ENCODE measurements around the gene TSR3.

Gene TSR3

DNA sequence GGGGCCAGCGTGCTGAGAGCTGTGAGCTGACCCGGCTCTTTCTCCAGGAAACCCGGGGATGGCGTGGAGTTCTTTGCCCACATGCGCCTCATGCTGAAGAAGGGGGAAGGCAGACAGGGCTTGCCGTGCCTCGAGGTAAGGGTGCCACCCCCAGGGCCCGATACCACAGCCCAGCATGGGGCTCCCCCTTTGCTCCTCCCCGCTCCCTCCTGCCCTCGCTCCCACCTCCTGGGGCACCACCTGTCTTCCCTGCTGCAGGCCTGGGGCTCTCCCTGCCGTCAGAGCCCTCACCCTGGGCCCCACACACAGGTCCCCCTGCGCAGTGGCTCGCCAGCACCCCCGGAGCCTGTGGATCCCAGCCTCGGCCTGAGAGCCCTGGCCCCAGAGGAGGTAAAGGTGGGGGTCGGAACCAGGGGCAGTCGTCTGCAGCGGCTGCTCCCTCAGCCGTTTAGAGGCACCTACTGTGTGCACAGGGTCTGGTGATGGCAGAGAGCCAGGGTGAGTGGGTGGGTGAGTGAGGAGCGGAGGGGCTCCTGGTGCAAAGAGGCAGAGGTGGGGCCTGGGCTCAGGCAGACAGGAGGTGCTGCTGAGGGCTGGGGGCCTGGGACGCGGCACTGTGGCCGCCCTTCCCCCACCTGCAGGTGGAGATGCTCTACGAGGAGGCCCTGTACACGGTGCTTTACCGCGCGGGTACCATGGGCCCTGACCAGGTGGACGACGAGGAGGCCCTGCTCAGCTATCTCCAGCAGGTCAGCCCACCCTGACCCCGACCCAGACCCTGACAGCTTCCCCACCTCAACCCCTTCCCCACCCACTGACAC, 12.6 kb downstream of the TSR3 start:
- H3K36me3 ChIP-seq (ENCODE audit: low read length), result no peaks in the 10 kb centered on the region
- H3K4me3 ChIP-seq (ENCODE audit: insufficient read depth, low read length, poor library complexity, severe bottlenecking), result no peak overlapping the region

DNA sequence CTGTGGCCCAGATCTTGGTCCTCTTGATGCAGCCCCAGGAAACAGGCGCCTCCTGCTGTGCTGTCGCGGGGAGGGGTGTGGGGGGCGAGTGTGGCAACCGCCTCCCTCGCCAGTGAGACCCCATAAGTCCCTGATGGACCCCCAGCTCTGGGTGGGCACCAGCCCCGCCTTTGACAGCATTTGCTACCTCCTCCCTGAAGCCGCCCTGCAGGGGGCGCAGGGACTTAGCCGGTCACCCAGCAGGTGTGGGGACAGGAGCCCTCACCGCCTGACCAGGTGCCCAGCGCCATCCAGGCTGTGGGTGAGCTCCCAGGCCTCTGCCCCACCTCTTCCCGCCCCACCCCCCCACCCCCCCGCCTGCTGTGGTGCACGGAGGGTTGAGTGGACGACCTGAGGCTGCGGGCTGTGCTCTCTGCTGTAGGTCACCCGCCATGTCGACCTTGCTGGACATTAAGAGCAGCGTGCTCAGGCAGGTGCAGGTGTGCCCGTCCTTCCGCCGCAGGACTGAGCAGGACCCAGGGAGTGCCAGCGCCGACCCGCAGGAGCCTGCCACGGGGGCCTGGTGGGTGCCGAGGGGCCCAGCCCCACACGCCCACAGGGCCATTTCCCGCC, 13.5 kb downstream of the TSR3 start:
- H3K27me3 ChIP-seq (ENCODE audit: low read length), result no peaks in the 10 kb centered on the region
- no peak overlapping the region for H3K9ac ChIP-seq (ENCODE audit: low read length)
- H2AFZ ChIP-seq (ENCODE audit: low read depth, low read length, severe bottlenecking), result no peak overlapping the region
- no peaks in the 10 kb centered on the region for H4K20me1 ChIP-seq (ENCODE audit: low read depth, low read length)
- H3K27ac ChIP-seq (ENCODE audit: low read depth, low read length), result no peak overlapping the region
- H3K9me2 ChIP-seq (replicated peaks; ENCODE audit: insufficient read depth, low read length), result no peaks in the 10 kb centered on the region
- H3K79me2 ChIP-seq (ENCODE audit: insufficient read depth, low read length), result no peaks in the 10 kb centered on the region
- H3K4me3 ChIP-seq (ENCODE audit: insufficient read depth, low read length, poor library complexity, severe bottlenecking), result no peak overlapping the region
- H3F3A ChIP-seq (ENCODE audit: insufficient read depth), result no peaks in the 10 kb centered on the region
- no peak overlapping the region for H3K4me2 ChIP-seq (ENCODE audit: low read depth, low read length, poor library complexity, severe bottlenecking)
- no peaks in the 10 kb centered on the region for H3K36me3 ChIP-seq (ENCODE audit: low read length)
- H3K9me3 ChIP-seq (ENCODE audit: insufficient read depth, low read length), result no peaks in the 10 kb centered on the region
- TF ChIP-seq EZH2phosphoT487 (conservative IDR thresholded peaks at IDR 0.05; ENCODE audit: low read length) (no peak), CTCF (IDR thresholded peaks at IDR 0.05; ENCODE audit: insufficient read depth, low read length, poor library complexity, severe bottlenecking) (peak; percentile 27)

More for the DNA sequence above, 12.6 kb downstream of the TSR3 start:
- no peaks in the 10 kb centered on the region for H3K9me3 ChIP-seq (ENCODE audit: insufficient read depth, low read length)
- no peak overlapping the region for H3K9ac ChIP-seq (ENCODE audit: low read length)
- no peak overlapping the region for H3K27ac ChIP-seq (ENCODE audit: low read depth, low read length)
- no peaks in the 10 kb centered on the region for H3K9me2 ChIP-seq (replicated peaks; ENCODE audit: insufficient read depth, low read length)
- no peaks in the 10 kb centered on the region for H4K20me1 ChIP-seq (ENCODE audit: low read depth, low read length)
- no peaks in the 10 kb centered on the region for H3K79me2 ChIP-seq (ENCODE audit: insufficient read depth, low read length)
- H3F3A ChIP-seq (ENCODE audit: insufficient read depth), result no peaks in the 10 kb centered on the region
- H2AFZ ChIP-seq (ENCODE audit: low read depth, low read length, severe bottlenecking), result no peak overlapping the region
- TF ChIP-seq CTCF (IDR thresholded peaks at IDR 0.05; ENCODE audit: insufficient read depth, low read length, poor library complexity, severe bottlenecking) (no peak), EZH2phosphoT487 (conservative IDR thresholded peaks at IDR 0.05; ENCODE audit: low read length) (no peak)
- no peak overlapping the region for H3K4me2 ChIP-seq (ENCODE audit: low read depth, low read length, poor library complexity, severe bottlenecking)
- no peaks in the 10 kb centered on the region for H3K27me3 ChIP-seq (ENCODE audit: low read length)

GRCh38 chr16:1337486-1337885, 14.2 kb downstream of the TSR3 start:
- H3K79me2 ChIP-seq (ENCODE audit: insufficient read depth, low read length), result no peaks in the 10 kb centered on the region
- no peak overlapping the region for H3K27ac ChIP-seq (ENCODE audit: low read depth, low read length)
- H3K9me3 ChIP-seq (ENCODE audit: insufficient read depth, low read length), result no peaks in the 10 kb centered on the region
- H4K20me1 ChIP-seq (ENCODE audit: low read depth, low read length), result no peaks in the 10 kb centered on the region
- H2AFZ ChIP-seq (ENCODE audit: low read depth, low read length, severe bottlenecking), result no peak overlapping the region
- H3K9me2 ChIP-seq (replicated peaks; ENCODE audit: insufficient read depth, low read length), result no peaks in the 10 kb centered on the region
- H3K27me3 ChIP-seq (ENCODE audit: low read length), result no peaks in the 10 kb centered on the region
- no peak overlapping the region for H3K9ac ChIP-seq (ENCODE audit: low read length)
- no peaks in the 10 kb centered on the region for H3K36me3 ChIP-seq (ENCODE audit: low read length)
- no peaks in the 10 kb centered on the region for H3F3A ChIP-seq (ENCODE audit: insufficient read depth)
- TF ChIP-seq CTCF (IDR thresholded peaks at IDR 0.05; ENCODE audit: insufficient read depth, low read length, poor library complexity, severe bottlenecking) (no peak), EZH2phosphoT487 (conservative IDR thresholded peaks at IDR 0.05; ENCODE audit: low read length) (no peak)
- no peak overlapping the region for H3K4me3 ChIP-seq (ENCODE audit: insufficient read depth, low read length, poor library complexity, severe bottlenecking)
- H3K4me2 ChIP-seq (ENCODE audit: low read depth, low read length, poor library complexity, severe bottlenecking), result no peak overlapping the region
